ENCODE data around the gene MFRP.
"Not testable (repeated sequence)": the region's sequence is repeated elsewhere in the genome, so short reads cannot be mapped to it uniquely, and the experiment has no call there.

The MFRP gene

DNA sequence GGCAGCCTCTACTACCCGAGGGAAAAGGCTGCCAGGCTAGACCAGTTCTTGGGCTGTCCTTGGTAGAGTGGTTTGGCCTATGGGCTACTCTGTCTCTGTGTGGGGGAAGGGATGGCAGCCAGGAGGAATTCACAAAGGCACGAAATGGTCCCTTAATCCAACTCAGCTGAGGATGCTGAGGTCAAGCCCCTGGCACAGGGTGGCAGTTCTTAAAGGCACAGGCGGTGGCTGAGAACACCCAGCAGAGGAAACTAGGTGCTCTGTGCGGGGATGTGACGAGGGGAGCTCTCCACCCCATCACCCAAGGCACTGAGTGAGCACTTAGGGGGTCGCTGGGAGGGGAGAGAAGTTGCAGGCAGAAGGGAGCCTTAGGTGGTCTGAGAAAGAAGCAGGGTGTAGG, at the start of gene MFRP:
MFRP (minus strand) TSS at position 101 of the 400 bp plus-strand sequence. CDS start 192 bp downstream, outside the sequence.
- no peak for DNase-seq

- no peak for DNase-seq
These were observed 44.8 kb upstream of the MFRP start for GRCh38 chr11:119391275-119391674.

DNA sequence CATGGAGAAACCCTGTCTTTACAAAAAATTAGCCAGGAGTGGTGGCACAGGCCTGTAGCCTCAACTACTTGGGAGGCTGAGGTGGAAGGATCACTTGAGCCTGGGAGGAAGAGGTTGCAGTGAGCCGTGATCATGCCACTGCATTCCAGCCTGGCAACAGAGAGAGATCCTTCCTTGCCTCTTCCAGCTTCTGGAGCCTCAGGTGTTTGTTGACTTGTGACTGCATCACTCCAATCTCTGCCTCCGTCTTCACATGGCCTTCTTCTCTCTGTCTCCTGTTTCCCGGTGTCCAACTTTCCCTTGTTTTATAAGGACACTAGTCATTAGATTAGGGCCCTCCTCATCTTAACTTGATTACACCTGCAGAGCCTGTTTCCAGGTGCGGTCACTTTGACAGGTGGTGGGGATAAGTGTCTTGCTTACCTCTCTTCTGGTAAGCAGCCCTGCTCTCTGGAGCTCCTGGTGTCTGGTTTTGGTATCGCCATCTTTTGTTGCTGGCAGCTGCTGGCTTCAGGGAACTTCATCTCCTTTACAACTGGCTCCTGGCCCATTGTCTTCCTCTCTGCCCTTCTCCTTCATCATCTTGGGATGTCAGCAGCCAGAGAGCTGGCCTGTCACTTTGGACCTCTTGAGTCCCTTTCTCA, 43.2 kb upstream of the MFRP start:
- DNase-seq = peak in 2 of 6 experiments; percentile 4 to 9

- no peak for DNase-seq
These were observed 41.6 kb upstream of the MFRP start for GRCh38 chr11:119388103-119388502.

- DNase-seq = no peak
These were observed 37.8 kb upstream of the MFRP start for GRCh38 chr11:119384332-119384731.

DNA sequence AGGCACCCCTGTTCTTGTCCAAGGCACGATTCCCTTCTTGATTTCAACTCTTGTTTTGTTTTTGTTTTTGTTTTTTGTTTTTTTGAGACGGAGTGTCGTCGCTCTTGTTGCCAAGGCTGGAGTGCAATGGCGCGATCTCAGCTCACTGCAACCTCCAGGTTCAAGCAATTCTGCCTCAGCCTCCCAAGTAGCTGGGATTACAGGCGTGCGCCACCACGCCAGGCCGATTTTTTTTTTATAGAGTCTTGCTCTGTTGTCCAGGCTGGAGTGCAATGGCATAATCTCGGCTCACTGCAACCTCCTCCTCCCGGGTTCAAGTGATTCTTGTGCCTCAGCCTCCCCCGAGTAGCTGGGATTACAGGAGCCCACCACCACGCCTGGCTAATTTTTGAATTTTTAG, 36.0 kb upstream of the MFRP start:
- DNase-seq = not testable (repeated sequence)

- DNase-seq = no peak
These were observed 35.6 kb upstream of the MFRP start for GRCh38 chr11:119382101-119382500.

GRCh38 chr11:119381181-119381988, 34.9 kb upstream of the MFRP start, which contains the start of gene USP2:
USP2 (minus strand) TSS chr11:119381690; CDS start chr11:119373480, 8,210 bp downstream.
- peak; percentile 94 to 97 (median 96) for DNase-seq

DNA sequence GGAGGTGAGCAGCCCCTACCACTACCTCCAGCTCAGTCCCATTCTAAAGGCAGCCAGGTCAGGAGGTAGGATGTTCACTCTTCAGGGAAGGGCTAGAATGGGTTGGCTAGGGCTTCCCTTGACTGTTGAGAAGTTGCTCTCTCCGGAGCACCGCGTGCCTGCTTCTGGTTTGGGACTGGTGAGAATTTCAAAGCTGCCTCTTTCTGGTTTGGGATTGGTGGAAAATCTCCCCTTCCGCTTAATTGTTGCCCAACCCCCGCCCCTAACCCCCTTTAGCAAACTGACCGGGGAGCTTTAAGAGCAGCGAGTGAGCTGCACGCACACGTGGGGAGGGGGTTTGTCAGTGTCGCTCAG, 34.3 kb upstream of the MFRP start:
- peak in 1 of 6 experiments; percentile 20 for DNase-seq

GRCh38 chr11:119380160-119380826, 33.8 kb upstream of the MFRP start:
- DNase-seq = no peak

DNA sequence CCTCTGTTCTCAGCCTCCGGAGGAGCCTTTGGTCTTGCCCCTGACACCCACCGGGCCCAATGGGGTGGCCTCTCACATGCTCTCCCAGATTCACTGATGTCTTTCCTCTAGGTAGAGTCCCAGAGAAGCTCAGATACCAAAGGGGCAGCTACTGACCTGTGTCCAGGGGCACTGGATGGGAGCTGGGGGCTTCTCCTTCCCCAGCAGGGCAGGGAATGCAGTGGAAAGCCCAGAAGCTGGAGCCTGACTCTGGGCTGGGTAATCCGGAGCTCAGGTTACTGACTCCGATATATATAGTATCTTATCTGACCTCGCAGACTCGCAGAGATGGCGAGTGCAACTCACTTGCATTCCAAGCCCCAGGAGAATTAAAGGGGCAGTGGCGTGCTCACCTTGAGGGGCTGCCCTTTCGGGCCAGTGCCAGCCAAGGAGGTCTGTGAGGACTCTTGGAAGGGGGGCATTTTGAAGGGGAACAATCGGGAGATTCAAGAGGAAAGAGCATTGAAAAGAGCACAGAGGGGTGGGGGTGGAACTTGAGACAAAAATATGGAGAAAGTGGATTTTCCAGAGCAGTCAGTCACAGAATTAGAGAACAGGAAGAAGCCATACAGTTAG, 32.5 kb upstream of the MFRP start:
- DNase-seq = no peak

GRCh38 chr11:119377961-119378667, 31.6 kb upstream of the MFRP start:
- no peak for DNase-seq

GRCh38 chr11:119377112-119377901, 30.8 kb upstream of the MFRP start:
- DNase-seq = no peak

DNA sequence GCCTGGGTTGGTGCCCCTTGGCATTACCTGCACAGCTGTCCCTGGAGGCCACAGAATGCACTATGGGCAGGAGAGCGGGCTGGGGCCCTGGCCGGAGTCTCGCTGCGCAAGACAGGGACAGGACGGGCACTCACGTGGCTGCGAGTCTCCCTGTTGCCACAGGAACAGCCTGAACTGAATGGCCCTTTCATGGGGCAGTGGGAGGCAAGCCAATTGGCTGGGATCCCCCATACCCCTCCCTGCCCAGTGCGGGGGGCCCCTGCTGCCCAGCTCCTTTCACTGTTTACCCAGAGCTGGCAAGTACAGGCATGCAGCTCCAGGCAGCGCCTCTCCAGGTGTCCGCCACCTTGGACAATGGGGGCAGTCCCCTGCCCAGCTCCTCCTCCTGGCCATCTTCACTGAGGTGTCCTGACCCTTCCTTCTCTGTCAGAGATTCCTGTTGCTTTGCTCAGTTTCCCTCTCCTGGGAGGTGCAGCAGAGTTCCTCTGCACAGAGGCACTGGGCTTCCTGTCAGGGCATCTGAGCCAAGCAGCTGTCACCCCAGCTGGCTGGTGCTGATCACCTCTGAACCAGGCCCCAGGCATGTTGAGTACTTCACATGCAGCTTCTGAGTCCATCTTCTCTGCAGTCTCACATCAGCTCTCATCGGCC, 29.8 kb upstream of the MFRP start:
- no peak for DNase-seq

GRCh38 chr11:119375337-119376196, 29.1 kb upstream of the MFRP start:
- no peak for DNase-seq

DNA sequence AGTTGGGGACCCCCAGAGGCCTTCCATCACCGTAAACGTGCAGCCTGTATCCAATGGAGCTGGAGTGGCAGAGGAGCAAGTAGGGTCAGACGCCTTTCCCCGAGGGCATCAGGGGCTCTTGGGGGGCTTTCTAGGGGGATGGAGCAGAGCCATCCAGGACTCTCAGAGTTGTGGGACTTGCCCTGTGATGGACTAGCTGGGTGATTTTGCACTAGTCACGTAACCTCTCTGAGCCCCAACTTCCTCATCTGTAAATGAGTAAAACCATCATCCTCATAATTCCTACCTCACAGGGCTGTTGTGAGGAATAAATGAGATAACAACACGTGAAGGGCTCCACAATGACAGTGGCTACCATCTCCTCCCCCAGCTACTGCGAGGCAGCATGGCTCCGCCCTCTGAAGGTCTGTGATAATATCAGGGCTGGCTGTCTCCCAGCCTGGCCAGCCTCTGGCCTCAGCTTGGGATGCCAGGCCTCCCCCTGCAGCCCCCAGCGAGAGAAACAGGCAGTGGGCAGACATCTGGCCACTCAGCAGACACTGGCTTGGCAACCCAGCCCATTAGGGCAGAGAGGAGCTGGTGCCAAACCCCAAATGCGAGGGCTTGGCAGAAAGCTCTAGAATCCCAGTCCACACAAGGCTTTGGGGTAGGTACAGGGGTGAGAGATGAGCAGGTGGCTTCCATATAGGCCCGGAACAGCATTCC, 28.3 kb upstream of the MFRP start:
- DNase-seq = no peak

- DNase-seq = peak in 4 of 6 experiments; percentile 5 to 20 (median 16)
These were observed 27.6 kb upstream of the MFRP start for GRCh38 chr11:119373921-119374631.

DNA sequence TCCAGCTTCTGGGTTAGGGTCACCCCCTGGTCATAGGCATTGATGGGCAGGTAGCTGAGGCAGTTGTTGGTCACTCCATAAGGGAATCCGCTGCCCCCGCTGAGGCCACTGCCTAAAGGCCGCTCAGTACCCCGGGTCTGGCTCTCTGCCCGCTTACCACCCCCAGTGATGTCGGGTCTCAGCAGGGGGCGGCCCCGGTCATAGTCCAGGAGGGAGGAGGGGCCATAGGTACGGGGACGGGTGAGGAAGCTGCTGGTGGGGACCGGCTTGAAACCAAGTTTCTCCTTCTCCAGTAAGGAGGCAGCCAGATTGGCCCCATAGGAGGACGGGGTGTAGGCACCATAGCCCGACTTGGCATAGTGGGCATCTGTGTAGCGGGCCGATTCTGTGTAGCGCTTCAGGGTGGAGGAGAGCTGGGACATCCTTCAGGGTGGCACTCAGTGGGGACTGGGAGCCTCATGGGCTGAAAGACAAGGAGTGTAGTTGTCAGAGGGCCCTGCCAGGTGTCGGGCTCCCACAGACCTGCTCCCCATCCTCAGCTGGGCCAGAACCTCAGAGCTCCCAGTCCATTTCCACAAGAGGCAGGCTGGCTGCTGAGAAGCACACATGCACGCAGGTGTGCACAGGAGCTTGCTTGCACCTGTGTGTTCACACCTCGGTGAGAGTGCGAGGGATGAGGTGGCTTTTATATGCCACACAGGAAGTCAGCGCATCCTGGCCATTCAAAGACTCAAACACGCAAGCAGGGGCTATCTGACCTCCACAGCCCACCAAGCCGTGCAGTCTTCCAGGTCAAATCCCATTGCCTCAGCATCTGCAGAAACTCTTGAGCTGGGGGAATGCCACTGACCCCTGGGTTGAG, 26.8 kb upstream of the MFRP start:
- no peak for DNase-seq
